ENCODE results near the gene RPL39L. TPM values are rescaled to one million over a fixed set of nuclear protein-coding genes. Genes with fewer than 3 reads are reported as not detected.

The RPL39L gene
- total and polyA plus RNA-seq, 7 donors: 0.32 to 1.8 (median 0.73) TPM; not detected in 1

GRCh38 chr3:187082758-187083375 is 56.4 kb downstream of the RPL39L start:
- H3K4me3 ChIP-seq: no peak overlapping the region
- DNase-seq (no peak), ATAC-seq (no peak)
- H3K27ac ChIP-seq: no peak overlapping the region
- H3K9me3 ChIP-seq: peaks cover 4% of the 10 kb centered on the region
- intact Hi-C loops (cut with DNase I): no loop called here
- no peaks in the 10 kb centered on the region for H3K27me3 ChIP-seq (ENCODE audit: insufficient read depth in 3 of 3, low read length in 2 of 3)
- H3K4me1 ChIP-seq: no peaks in the 10 kb centered on the region
- no peak for TF ChIP-seq CTCF (IDR thresholded peaks at IDR 0.05)
- WGBS, 3 donors: 90 to 95% (median 91%) methylated on average over 6 of the region's 6 CpGs
- peaks cover 0 to 2% of the 10 kb centered on the region in 2 donors for H3K36me3 ChIP-seq (ENCODE audit: insufficient read depth in 1 of 2, low read depth in 1 of 2)

GRCh38 chr3:187080799-187081450 is 58.4 kb downstream of the RPL39L start:
- no peak overlapping the region for H3K27ac ChIP-seq
- TF ChIP-seq CTCF (IDR thresholded peaks at IDR 0.05): no peak
- no peaks in the 10 kb centered on the region for H3K4me1 ChIP-seq
- ATAC-seq (no peak), DNase-seq (no peak)
- no peak overlapping the region for H3K4me3 ChIP-seq
- H3K27me3 ChIP-seq (ENCODE audit: insufficient read depth in 3 of 3, low read length in 2 of 3): no peaks in the 10 kb centered on the region
- peaks cover 0 to 20% of the 10 kb centered on the region in 2 donors for H3K36me3 ChIP-seq (ENCODE audit: insufficient read depth in 1 of 2, low read depth in 1 of 2)
- 90 to 91% (median 90%) methylated on average over 13 of the region's 13 CpGs for WGBS, 3 donors
- intact Hi-C loops (cut with DNase I): no loop called here
- H3K9me3 ChIP-seq: no peaks in the 10 kb centered on the region

- peaks cover 0 to 35% of the 10 kb centered on the region in 2 donors for H3K36me3 ChIP-seq (ENCODE audit: insufficient read depth in 1 of 2, low read depth in 1 of 2)
- intact Hi-C loops (cut with DNase I): no loop called here
- WGBS, 3 donors: 81 to 89% (median 83%) methylated on average over 8 of the region's 8 CpGs
- H3K9me3 ChIP-seq: no peaks in the 10 kb centered on the region
- ATAC-seq (no peak), DNase-seq (no peak)
- H3K4me1 ChIP-seq: no peaks in the 10 kb centered on the region
- no peak overlapping the region for H3K27ac ChIP-seq
- no peaks in the 10 kb centered on the region for H3K27me3 ChIP-seq (ENCODE audit: insufficient read depth in 3 of 3, low read length in 2 of 3)
- no peak for TF ChIP-seq CTCF (IDR thresholded peaks at IDR 0.05)
- H3K4me3 ChIP-seq: no peak overlapping the region
Measured at GRCh38 chr3:187079090-187080022, 59.9 kb downstream of the RPL39L start.

GRCh38 chr3:187077537-187077936 is 61.8 kb downstream of the RPL39L start:
- no peaks in the 10 kb centered on the region for H3K27me3 ChIP-seq (ENCODE audit: insufficient read depth in 3 of 3, low read length in 2 of 3)
- no peak for DNase-seq
- intact Hi-C loops (cut with DNase I): no loop called here
- H3K9me3 ChIP-seq: no peaks in the 10 kb centered on the region
- whole genome bisulfite sequencing, 3 donors: 93 to 96% (median 94%) methylated on average over 5 of the region's 5 CpGs
- ATAC-seq: no peak
- H3K4me3 ChIP-seq: no peak overlapping the region
- TF ChIP-seq CTCF (IDR thresholded peaks at IDR 0.05): no peak
- H3K36me3 ChIP-seq (ENCODE audit: insufficient read depth in 1 of 2, low read depth in 1 of 2): peaks cover 0 to 51% of the 10 kb centered on the region in 2 donors
- H3K4me1 ChIP-seq: no peaks in the 10 kb centered on the region
- no peak overlapping the region for H3K27ac ChIP-seq
